Cardiac fibroblast (primary cell): Measurements from ENCODE around the gene MYO1E.

Source experiments
- DNase-seq, 2 donors: peaks; one replicate each; pipeline versions ENCODE4 v3.0.0 to v3.0.0-alpha.2; 2010; ENCODE audit warnings: low read depth in 2 of 2
- H3K4me3 ChIP-seq, 2 donors: replicated peaks in 1 of 2; 1 replicate in 1 of 2; 2 replicates in 1 of 2; pipeline ENCODE4 v1.5.1; 2011; ENCODE audit warnings: low read depth in 2 of 2, low read length in 2 of 2, mild to moderate bottlenecking in 2 of 2, moderate library complexity in 1 of 2
- TF ChIP-seq, protein P1 (sequence below): IDR thresholded peaks from one replicate; pipeline ENCODE4 v1.5.1; 2011; ENCODE audit warnings: low read depth, mild to moderate bottlenecking, low read length, inconsistent platforms

The MYO1E gene

DNA sequence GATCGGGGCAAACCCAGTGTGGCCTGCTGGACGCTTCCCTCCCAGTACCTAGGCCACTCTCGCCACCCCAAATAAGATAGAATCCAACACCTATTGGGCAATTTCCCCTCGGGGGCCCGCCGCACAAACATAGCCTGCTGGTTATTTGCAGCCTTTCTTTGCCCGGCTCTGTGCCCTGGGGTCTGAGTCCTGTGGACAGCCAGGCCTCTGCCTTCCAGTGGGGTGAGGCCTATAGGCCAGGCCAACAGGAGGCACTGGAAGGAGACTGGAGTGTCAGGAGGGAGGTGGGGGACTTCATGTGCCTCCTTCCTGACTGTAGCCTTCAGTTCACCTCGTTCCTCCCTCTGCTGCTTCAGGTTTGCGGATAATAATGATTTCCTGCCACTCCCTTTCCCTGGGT, 213.5 kb downstream of the MYO1E start:
- H3K4me3 ChIP-seq = no peak overlapping the region
- TF ChIP-seq, protein P1, sequence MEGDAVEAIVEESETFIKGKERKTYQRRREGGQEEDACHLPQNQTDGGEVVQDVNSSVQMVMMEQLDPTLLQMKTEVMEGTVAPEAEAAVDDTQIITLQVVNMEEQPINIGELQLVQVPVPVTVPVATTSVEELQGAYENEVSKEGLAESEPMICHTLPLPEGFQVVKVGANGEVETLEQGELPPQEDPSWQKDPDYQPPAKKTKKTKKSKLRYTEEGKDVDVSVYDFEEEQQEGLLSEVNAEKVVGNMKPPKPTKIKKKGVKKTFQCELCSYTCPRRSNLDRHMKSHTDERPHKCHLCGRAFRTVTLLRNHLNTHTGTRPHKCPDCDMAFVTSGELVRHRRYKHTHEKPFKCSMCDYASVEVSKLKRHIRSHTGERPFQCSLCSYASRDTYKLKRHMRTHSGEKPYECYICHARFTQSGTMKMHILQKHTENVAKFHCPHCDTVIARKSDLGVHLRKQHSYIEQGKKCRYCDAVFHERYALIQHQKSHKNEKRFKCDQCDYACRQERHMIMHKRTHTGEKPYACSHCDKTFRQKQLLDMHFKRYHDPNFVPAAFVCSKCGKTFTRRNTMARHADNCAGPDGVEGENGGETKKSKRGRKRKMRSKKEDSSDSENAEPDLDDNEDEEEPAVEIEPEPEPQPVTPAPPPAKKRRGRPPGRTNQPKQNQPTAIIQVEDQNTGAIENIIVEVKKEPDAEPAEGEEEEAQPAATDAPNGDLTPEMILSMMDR = no peak
- DNase-seq = no peak

DNA sequence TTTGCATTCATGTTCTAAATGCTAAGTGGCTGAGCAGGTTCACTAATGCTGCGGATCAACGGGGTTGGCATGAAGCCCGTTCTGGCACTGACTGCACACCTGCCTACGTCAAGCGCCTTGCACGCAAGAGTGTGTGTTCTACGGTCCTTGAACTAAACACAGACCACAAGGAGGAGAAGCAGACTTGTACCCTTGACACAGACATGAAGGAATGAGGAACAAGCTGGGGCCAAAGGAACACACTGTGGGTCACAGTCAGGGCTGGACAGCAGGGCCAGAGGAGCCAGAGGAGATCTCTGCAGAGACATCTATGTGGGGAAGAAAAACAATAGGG, 214.0 kb downstream of the MYO1E start:
- TF ChIP-seq, protein P1 = no peak
- no peak overlapping the region for H3K4me3 ChIP-seq
- no peak for DNase-seq

DNA sequence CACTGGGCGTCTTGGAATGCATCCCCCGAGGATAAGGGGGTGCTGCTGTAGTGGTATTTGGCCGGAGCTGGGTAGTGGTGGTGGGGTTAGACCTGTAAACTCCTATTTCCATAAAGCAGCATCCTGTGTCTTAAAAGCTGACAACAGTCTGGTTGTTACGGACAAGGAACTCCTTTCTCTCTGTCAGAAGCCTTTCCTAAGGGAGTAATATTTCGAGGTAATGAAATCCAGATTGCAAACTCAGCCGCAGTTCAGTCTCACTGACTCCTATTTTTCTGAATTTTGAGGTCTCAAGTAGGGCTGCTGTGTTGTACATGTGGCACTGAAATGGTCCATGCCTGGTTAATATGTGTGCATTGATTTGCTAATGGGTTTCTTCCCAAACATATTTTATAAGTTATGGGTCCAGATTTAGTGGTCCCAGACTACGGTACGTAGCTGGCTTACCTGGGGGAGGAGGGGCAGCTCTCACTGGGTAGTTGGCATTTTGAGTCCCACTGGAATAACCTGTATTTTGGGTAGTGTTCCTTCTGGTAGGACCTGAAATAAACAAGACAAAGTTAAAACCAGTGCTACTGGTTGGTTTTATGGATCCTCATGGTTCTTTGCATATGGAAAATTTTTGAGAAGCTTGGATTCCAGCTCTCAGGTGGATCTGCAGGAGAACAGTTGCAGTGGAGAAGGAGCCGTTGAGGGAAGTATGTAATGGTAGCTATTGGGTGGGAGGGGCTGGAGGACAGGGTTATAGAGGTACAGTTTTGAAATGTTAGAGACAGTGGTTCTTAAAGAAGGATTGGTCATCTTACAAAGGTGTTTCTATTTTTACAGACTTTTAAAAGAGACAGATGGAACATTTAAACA, 214.6 kb downstream of the MYO1E start:
- no peak overlapping the region for H3K4me3 ChIP-seq

DNA sequence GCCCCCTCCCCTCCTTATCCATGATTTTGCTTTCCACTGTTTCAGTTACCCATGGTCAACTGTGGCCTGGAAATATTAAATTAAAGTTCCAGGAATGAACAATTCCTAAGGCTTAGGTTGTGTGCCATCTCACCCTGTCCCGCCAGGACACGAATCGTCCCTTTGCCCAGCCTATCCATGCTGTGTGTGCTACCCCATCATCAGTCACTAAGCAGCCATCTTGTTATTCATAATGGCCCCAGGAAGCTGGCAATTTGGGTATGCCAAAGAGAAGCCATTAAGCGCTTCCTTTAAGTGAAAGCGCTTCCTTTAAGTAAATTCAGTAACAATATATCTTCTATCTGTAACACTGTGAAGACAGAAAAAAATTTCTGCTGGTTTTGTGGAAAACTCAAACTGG, 215.3 kb downstream of the MYO1E start:
- no peak overlapping the region for H3K4me3 ChIP-seq
- no peak for DNase-seq
- TF ChIP-seq, protein P1 = no peak

More for the DNA sequence above, 214.6 kb downstream of the MYO1E start:
- DNase-seq = no peak
- TF ChIP-seq, protein P1 = no peak

DNA sequence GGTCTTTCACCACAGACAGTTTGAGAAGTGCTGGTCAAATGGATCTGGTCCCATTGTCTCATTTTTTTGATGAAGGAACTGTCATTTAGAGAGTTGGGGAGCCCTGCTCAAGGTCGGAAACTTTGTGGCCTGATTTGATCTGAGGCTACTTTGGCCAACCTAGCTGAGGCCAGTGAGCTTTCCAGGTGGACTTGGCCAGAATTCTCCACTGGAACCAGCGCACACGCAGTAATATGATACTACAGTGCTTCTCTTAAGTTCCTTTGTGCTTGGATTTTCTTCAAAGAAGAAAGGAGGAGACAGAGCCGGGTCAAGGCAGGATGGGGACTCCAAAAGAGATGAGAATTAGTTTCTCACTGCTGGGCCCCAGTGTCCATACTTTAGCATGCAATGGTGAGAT, 217.2 kb downstream of the MYO1E start:
- TF ChIP-seq, protein P1 = no peak
- no peak overlapping the region for H3K4me3 ChIP-seq
- DNase-seq = no peak

DNA sequence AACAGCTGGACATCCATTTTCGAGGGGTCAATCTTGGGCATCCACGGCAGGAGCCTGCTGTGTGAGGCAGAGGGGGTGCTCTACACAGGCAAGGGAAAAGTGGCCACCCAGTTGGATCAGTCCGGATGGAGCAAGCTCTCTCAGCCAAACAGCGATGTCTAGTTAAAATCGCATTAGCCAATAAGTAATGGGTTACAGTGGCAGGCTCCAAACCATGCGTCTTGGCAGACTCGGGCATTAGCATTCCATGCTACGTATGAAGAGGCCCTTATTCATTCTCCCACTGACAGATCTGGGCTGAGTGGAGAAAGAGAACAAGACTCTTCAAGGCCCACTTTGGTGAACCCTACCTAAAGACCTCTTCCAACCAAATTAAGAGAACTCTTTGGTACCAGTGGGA, 218.4 kb downstream of the MYO1E start:
- H3K4me3 ChIP-seq = no peak overlapping the region
- TF ChIP-seq, protein P1 = no peak
- DNase-seq = no peak

DNA sequence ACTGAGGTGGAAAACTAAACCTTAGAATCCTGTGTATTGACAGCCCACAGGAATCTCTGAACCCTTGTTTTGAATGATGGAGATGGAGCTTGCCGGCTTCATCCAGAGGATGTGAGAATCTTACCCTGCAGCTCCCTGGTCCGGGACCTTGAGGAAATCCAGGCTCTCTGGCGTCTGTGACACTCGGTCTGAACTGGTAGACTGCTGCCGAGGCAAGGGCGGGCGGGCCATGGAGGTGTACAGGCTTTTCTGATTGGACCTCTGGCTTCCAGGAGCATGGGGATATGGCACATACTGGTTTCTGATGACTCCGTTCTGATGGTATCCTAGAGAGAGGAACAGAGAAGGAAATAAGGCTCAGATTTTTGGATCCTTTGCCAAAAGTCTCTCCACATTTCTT, 219.2 kb downstream of the MYO1E start:
- no peak overlapping the region for H3K4me3 ChIP-seq

More for the DNA sequence above, 219.2 kb downstream of the MYO1E start:
- no peak for DNase-seq
- TF ChIP-seq, protein P1 = no peak
